GM23248 (cell line): ENCODE data around the gene KDM8.

Source experiments
- EZH2 ChIP-seq: fragments of 200-600 bp; sonication (generic); IDR thresholded peaks from 2 replicates; pipeline ENCODE4 v1.6.1; 2018; ENCODE audit warnings: antibody characterized with exemption, mild to moderate bottlenecking; ENCODE audit not compliant: insufficient read depth, poor library complexity, severe bottlenecking
- EZH2phosphoT487 ChIP-seq: fragments of 200-600 bp; sonication (generic); IDR thresholded peaks from 2 replicates; pipeline ENCODE4 v1.6.1; 2018; ENCODE audit warnings: antibody characterized with exemption, moderate library complexity, mild to moderate bottlenecking, low read depth; ENCODE audit not compliant: insufficient read depth

DNA sequence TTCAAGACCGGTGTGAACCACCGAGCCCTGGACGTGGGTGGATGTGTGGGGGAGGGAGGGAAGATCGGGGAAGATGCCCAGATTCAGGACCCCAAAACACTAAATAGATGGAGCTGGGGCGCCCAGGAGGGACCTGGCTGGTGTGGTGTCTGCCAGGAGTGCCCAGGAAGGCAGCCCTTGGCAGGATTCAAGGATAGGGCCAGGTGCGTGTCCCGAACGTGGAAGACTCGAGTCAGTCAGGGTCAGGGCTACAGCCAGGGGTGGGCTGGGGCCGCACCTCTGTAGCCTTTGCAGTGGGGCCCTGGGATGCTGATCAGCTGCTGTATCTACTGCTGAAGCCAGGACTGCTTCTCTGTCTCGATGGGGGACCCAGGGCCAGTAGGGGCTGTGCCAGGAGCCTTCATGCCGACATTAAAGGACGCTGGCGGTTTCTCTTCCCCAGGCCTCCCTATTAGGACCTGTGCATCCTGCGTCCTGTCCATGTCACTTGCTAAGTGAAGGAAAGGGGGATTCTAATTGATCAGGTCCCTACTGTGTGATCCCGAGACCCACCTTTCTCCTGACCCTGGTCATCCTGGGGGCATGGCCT lies 13.1 kb downstream of the KDM8 start:
- no peak for TF ChIP-seq EZH2
- no peak for TF ChIP-seq EZH2phosphoT487
